AG04450 (cell line): Measurements from ENCODE around the gene UMODL1. TPM values are rescaled to one million over a fixed set of nuclear protein-coding genes. Genes with fewer than 3 reads are reported as not detected.

Experiments used
- CTCF ChIA-PET: fragments of 300-600, 350-600 bp; formaldehyde crosslinking; extraction: SDS; loops from one replicate; lab custom pipeline; 2022; ENCODE audit warnings: antibody characterized with exemption, inconsistent platforms; lab: Charles Lee
- POLR2A ChIA-PET: fragments of 350-600 bp; formaldehyde crosslinking; extraction: SDS; loops from one replicate; lab custom pipeline; 2021; ENCODE audit warnings: antibody characterized with exemption, inconsistent platforms; lab: Yijun Ruan, JAX
- DNase-seq: peaks from one replicate; pipeline ENCODE4 v3.0.0-alpha.2; 2011; ENCODE audit warnings: low read depth, low spot score
- H3K27ac ChIP-seq: one replicate; pipeline ENCODE4 v1.5.1; 2012; ENCODE audit warnings: low read depth, low read length, control low read depth
- H3K27me3 ChIP-seq: one replicate; pipeline ENCODE4 v1.6.0; 2012; ENCODE audit warnings: low read length; ENCODE audit not compliant: control insufficient read depth, insufficient read depth
- H3K4me3 ChIP-seq: 2 replicates; pipeline ENCODE4 v1.5.1; 2011; ENCODE audit warnings: mild to moderate bottlenecking, low read depth, low read length, control low read depth
- H3K9me3 ChIP-seq: 2 replicates; pipeline ENCODE4 v1.5.1; 2012; ENCODE audit warnings: low read length; ENCODE audit not compliant: control insufficient read depth, insufficient read depth
- polyA plus RNA-seq: library from polyadenylated mRNA; depleted of rRNA; stranded (reverse); fragments of >200 nt; gene quantifications from 2 replicates; pipeline ENCODE4 v1.2.3, GENCODE V29; 2011
- TF ChIP-seq, protein P1 (sequence below): IDR thresholded peaks from 2 replicates; pipeline ENCODE4 v1.5.1; 2011; ENCODE audit warnings: low read depth, low read length, control low read depth, inconsistent platforms

Gene UMODL1
- polyA plus RNA-seq, 1 experiment: 0.09 TPM

DNA sequence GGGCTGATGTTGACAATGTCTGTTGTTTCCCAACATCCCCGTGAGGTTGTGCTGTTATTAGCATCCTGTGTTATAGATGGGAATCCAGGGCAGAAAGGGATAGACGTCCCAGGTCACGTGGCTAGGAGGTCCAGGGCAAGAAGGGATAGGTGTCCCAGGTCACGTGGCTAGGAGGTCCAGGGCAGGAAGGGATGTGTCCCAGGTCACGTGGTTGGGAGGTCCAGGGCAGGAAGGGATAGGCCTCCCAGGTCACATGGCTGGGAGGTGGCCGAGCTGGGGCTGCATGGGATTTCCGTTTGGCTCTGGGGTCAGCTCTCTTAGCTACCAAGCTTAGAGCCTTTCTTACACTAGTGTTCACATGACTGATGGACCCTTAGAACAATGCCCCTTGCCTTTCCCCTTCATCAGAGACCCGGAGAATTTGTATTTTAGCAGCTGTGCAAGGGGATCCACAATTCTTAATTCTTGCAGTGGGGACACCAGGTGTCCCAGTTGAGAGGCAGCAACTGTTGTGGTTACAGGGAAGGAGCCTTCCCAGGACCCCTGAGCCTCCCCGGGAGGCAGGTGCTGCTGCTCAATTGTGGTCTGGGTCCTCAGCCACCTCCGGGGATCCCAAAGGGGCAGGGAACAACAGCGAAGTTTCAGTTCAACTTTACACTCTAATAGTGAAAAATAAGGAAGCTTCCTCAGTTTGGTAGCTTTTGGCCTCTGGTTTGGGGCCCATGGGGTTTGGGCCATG is 69.2 kb downstream of the UMODL1 start:
- Histone ChIP-seq H3K27me3 (peaks cover 18% of the 10 kb centered on the region), H3K4me3 (no peak overlapping the region), H3K9me3 (no peaks in the 10 kb centered on the region; the same call in 1 of the 2 replicates), H3K27ac (no peak overlapping the region)
- no peak for DNase-seq
- TF ChIP-seq, protein P1, sequence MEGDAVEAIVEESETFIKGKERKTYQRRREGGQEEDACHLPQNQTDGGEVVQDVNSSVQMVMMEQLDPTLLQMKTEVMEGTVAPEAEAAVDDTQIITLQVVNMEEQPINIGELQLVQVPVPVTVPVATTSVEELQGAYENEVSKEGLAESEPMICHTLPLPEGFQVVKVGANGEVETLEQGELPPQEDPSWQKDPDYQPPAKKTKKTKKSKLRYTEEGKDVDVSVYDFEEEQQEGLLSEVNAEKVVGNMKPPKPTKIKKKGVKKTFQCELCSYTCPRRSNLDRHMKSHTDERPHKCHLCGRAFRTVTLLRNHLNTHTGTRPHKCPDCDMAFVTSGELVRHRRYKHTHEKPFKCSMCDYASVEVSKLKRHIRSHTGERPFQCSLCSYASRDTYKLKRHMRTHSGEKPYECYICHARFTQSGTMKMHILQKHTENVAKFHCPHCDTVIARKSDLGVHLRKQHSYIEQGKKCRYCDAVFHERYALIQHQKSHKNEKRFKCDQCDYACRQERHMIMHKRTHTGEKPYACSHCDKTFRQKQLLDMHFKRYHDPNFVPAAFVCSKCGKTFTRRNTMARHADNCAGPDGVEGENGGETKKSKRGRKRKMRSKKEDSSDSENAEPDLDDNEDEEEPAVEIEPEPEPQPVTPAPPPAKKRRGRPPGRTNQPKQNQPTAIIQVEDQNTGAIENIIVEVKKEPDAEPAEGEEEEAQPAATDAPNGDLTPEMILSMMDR: no peak
- ChIA-PET CTCF (interaction anchor here (1.2 kb wide), 1 partner anchor 23 kb away, joined by 4 read pairs; no protein-coding TSS in a partner anchor), POLR2A (no interaction called here)

DNA sequence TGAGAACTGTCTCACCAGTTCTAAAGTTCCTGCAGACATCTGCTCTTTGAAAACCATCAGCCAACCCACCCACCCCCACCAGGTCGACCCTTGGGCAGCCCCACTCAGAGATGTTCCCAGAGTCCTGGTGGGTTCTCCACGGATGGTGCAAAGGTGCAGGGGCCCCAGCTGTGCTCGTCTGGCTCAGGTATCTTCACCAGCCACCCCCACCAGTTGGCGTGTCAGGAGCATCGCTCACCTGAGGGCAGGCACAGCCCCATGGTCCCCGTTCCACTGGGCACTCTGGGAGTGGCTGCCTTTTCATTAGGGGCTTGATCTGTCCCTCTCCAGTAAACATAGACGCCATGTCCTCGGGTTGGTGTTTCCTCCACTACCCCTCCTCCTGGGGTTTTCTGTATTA is 70.5 kb downstream of the UMODL1 start:
- H3K27me3 ChIP-seq: peaks cover 10% of the 10 kb centered on the region
- no peak overlapping the region for H3K27ac ChIP-seq
- H3K9me3 ChIP-seq: no peaks in the 10 kb centered on the region; the same call in 1 of the 2 replicates
- DNase-seq: no peak
- POLR2A ChIA-PET: no interaction called here
- TF ChIP-seq, protein P1: no peak
- H3K4me3 ChIP-seq: no peak overlapping the region
- CTCF ChIA-PET: interaction anchor here (1.2 kb wide), 1 partner anchor 24 kb away, joined by 4 read pairs; no protein-coding TSS in a partner anchor

DNA sequence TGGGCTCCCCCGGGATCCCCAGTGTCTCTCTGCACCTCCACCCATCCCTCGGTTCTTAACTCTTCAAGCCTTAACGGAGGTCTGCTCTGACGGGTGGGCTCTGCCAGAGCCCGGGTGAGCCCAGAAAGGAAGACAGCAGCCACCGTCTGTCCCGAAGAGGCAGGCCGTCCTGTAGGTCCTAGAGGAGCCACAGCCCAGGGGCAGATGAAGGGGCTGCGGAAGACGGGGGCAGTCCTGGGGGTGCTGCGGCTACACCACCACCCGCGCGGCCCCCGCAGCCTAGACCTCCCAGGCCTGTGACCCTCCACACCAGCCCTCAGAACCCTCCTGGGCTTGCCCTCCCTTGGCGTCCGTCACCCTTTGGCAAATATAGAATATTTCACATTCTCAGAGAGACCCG is 71.0 kb downstream of the UMODL1 start:
- POLR2A ChIA-PET: no interaction called here
- Histone ChIP-seq H3K9me3 (no peaks in the 10 kb centered on the region; the same call in 1 of the 2 replicates), H3K4me3 (no peak overlapping the region), H3K27ac (no peak overlapping the region), H3K27me3 (peaks cover 10% of the 10 kb centered on the region)
- no peak for DNase-seq
- TF ChIP-seq, protein P1: no peak
- CTCF ChIA-PET: interaction anchor here (0.7 to 0.9 kb wide), 2 partner anchors 35 to 116 kb away, joined by 3 to 4 read pairs; no protein-coding TSS in a partner anchor

DNA sequence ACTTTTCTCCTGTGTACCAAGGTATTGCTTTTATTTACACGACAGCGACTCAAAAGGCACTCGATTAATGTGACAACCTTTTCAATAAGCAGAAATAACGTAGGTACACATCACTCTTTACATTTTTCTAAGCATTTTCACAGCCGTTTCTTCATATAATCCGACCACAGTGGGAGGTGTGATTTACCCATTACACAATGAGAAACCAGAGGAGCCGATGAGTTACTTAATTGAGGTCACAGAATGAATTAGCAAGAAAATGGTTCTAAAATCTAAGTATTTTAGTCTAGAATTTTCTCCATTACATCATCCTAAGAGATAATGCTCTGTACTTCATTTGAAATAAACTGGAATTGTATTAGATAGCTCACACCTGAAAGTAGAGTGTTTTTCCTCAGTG is 71.5 kb downstream of the UMODL1 start:
- TF ChIP-seq, protein P1: no peak
- POLR2A ChIA-PET: no interaction called here
- CTCF ChIA-PET: interaction anchor here (0.7 to 1.0 kb wide), 3 partner anchors 16 to 116 kb away, joined by 3 to 4 read pairs (median 3); no protein-coding TSS in a partner anchor

DNA sequence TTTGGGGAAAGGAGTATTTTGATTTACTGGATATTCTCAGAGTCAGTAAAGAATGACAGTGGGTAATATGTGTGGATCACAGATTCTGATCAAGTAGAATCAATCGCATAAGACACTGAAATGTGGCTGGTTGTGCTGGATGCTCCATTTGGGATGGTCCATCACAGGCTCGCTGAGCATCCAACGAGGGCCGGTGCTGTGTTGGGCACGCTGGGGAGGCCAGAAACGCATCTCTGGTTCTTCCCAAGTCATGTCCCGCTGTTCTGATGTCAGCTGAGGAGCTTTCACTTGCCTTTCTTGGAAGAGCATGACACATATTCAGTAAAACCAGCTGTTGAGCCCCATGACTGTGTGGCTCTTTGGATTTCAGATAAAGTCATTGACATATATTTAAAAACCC is 72.0 kb downstream of the UMODL1 start:
- CTCF ChIA-PET: interaction anchor here (0.7 to 1.5 kb wide), 4 partner anchors 16 to 326 kb away, joined by 3 to 5 read pairs (median 4); no protein-coding TSS in a partner anchor
- DNase-seq: no peak
- POLR2A ChIA-PET: no interaction called here

More for the DNA sequence above, 71.5 kb downstream of the UMODL1 start:
- peaks cover 10% of the 10 kb centered on the region for H3K27me3 ChIP-seq
- no peak overlapping the region for H3K27ac ChIP-seq
- no peak for DNase-seq
- no peak overlapping the region for H3K4me3 ChIP-seq
- H3K9me3 ChIP-seq: no peaks in the 10 kb centered on the region; the same call in 1 of the 2 replicates

More for the DNA sequence above, 72.0 kb downstream of the UMODL1 start:
- no peak overlapping the region for H3K27ac ChIP-seq
- no peaks in the 10 kb centered on the region; the same call in 1 of the 2 replicates for H3K9me3 ChIP-seq
- H3K4me3 ChIP-seq: no peak overlapping the region
- TF ChIP-seq, protein P1: no peak
- H3K27me3 ChIP-seq: peaks cover 10% of the 10 kb centered on the region
